Muscle of arm (tissue), 12 donors: ENCODE data around the gene TEKTIP1. TPM values are rescaled to one million over a fixed set of nuclear protein-coding genes. Genes with fewer than 3 reads are reported as not detected.
"Not testable (repeated sequence)": the region's sequence is repeated elsewhere in the genome, so short reads cannot be mapped to it uniquely, and the experiment has no call there.

Experiments
- DNase-seq: peaks from one replicate; pipeline ENCODE4 v3.0.0-alpha.2; 2013
- polyA plus RNA-seq, 12 donors: library from polyadenylated mRNA; unstranded; fragments of 120-200 nt; gene quantifications; one replicate each; pipeline ENCODE4 v1.2.1, GENCODE V29; 2013; ENCODE audit not compliant: insufficient read length in 12 of 12

The TEKTIP1 gene
- polyA plus RNA-seq, 12 donors = 1.5 to 3.6 (median 3.0) TPM; not detected in 2

DNA sequence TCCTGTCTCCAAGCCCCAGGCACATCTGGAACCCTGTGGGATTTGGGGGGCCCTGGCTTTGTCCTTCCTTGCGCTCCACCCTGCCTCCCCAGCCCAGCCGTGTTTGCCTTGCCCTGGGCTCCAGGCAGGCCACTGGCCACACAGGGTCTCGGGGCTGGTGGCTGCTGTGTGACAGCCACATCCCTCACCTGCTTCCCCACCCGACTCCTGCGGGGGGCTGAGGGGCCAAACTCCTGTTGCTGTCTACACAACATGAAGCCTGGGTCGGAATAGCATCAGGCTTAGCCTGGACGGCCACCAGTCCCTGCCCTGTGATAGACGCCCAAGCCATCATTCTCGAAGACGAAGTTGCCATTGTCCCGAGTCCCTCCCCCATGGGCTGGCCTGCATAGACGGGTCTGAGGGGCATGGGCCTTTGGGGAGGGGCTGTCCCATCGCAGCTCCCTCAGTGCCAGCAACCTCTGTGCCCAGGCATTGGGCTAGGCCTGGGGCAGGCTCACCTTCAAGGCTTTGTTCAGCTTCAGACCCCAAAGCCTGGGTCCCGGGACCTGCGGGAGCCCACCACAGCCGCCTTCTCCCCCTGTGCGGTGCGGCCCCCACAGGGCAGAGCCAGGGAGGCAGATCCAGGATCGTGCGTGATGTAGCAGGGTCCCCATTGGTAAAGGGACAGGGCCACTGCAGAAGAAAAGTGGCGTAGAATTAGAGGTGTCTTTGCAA lies 15.5 kb upstream of the TEKTIP1 start:
- DNase-seq = no peak

DNA sequence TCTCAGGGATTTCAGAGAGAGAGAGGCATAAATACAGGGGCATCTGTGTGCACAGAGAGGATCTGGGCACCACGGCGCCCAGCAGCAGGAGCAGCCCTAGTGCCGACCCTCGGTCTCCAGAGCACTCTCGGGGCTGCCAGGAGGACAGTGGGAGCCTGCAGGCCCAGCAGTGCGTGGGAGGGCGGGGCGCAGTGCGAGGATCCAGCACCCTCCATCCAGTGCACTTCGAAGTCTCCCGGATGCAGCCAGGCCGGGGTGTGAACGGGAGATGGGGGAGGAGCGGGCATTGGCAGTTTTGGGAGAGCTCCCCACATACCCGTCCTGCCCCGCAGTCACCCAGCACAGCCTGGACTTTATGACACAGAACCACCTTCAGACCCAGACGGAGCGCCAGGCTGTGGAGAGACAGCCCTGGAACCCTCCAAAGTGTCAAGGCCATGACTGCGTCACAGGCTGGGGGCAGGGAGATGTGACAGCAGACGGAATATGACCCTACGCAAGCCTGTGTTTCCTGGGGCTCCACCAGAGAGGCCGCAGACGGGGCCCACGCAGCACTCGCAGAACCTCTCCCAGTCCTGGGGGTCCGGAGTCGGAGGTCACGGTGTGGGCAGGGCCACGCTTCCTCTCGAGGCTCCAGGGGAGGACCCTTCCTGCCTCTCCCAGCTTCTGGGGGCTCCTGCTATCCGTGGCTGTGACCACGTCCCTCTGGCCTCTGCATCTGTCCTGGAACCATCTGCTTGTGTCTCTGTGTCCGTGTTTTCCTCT lies 14.7 kb upstream of the TEKTIP1 start:
- no peak for DNase-seq

DNA sequence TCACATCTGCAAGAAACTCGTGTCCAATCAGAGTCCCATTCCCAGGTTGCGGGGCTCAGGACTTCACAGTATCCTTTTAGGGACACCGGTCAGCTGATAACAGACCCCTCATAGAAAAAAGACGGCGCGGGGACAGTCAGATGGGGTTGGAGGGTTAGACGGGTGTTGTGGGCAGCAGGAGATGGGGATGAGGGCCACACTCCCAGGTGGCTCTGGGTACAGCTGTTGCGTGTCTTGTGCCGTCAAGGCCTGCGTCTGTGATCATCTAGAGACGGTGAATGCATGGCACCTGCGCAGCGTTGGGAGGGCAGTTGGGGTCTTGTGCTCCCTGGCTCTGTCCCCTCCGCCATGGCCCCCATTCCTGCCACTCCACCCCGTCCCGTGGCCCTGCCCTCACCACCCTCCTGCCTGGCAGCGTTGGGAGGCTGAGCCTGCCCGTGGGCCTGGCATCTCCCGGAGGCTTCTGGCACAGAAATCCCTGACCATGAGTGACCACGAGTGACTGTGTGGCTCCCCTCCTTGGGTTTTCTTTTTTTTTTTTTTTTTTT lies 14.0 kb upstream of the TEKTIP1 start:
- no peak for DNase-seq

DNA sequence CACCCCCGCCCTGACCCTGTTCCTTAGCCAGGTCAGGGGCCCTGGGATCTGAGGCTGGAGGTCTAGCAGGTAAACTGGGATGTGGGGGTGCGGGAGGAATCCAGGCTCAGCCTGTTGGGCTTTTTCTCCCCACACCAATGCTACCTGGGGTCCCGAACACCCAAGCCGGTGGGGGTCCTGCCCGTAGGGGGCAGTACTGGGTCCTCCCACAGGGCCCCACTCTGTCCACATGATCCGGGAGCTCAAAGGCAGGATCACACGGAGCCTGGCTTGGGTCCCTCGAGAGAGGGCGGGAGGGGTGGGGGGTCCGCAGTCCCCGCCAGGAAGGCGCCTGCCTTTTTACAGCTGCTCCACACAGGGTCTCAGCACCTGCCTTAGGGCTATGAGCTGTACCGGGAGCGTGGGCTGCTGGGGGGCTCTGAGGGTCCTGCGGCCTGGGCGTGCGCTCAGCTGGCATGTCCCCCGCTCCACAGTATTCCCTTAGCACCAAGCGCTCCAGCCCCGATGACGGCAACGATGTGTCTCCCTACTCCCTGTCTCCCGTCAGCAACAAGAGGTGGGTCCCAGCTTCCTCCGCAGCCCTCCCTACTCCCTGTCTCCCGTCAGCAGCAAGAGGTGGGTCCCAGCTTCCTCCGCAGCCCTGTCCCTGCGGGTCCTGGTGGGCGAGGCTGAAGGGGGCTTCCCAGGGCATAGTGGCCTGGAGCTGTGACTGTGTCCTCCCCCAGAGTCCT lies 12.3 kb upstream of the TEKTIP1 start:
- DNase-seq = no peak

DNA sequence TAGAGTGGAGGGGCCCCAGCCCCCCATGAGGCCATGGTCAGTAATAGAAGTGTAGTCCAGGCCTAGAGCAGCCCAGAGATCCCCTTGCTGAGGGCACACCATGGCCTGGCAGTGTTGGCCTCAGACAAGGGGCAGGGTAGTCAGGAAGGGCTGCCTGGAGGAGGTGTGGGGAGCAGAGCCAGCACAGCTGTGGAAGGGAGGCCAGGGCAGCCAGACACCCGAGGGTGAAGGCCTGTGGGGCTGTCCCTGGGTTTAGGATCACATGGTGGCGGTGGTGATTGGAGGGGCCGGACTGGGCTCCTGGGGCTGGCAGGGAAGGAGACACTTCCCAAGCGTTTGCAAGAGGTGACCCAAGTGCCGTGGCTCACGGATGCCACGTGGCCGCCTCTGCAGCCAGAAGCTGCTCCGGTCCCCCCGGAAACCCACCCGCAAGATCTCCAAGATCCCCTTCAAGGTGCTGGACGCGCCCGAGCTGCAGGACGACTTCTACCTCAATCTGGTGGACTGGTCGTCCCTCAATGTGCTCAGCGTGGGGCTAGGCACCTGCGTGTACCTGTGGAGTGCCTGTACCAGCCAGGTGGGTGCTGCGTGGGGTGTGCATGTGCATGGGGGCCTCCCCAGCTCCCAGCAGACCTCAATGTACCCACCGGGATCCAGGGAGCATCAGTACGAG lies 11.6 kb upstream of the TEKTIP1 start:
- no peak for DNase-seq

DNA sequence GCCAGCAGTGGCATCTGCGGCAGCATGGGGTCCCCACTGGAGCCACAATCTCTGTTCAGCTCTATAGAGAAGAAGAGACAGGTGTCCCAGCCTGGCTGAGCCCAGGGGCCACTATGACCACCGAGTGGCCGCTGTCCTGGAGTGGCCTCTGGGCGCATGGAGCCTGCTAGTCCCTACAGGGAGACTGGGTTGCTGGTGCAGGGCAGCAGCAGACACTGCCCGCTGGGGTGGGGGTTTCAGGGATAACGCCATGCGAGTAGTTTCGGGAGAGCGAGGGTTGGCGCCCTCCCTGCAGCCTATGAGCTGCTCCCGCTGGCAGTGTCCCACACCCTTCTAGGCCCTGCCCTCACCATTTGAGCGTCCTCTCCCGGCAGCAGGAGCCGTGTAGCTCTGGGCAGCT lies 10.9 kb upstream of the TEKTIP1 start:
- DNase-seq = no peak

DNA sequence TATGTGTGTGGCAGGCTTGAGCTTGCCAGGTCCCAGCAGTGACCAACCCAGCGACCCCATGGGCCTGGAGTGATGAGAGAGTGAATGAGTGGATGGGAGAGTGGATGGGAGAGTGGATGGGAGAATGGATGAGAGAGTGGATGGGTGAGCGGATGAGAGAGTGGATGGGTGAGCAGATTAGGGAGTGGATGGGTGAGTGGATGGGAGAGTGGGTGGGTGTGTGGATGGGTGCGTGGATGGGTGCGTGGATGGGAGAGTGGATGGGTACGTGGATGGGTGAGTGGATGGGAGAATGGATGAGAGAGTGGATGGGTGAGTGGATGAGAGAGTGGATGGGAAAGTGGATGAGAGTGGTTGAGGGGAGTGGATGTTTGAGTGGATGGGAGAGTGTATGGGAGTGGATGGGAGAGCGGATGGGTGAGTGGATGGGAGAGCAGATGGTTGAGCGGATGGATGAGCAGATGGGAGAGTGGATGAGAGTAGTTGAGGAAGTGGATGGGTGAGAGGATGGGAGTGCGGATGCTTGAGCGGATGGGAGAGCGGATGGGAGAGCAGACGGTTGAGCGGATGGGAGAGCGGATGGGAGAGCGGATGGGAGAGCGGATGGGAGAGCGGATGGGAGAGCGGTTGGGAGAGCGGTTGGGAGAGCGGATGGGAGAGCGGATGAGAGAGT lies 10.3 kb upstream of the TEKTIP1 start:
- no peak for DNase-seq

DNA sequence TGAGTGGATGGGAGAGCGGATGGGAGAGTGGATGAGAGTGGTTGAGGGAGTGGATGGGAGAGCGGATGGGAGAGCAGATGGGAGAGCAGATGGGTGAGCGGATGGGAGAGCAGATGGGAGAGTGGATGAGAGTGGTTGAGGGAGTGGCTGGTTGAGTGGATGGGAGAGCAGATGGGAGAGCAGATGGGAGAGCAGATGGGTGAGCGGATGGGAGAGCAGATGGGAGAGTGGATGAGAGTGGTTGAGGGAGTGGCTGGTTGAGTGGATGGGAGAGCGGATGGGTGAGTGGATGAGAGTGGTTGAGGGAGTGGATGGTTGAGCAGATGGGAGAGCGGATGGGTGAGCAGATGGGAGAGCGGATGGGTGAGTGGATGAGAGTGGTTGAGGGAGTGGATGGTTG lies 9.7 kb upstream of the TEKTIP1 start:
- not testable (repeated sequence) for DNase-seq

DNA sequence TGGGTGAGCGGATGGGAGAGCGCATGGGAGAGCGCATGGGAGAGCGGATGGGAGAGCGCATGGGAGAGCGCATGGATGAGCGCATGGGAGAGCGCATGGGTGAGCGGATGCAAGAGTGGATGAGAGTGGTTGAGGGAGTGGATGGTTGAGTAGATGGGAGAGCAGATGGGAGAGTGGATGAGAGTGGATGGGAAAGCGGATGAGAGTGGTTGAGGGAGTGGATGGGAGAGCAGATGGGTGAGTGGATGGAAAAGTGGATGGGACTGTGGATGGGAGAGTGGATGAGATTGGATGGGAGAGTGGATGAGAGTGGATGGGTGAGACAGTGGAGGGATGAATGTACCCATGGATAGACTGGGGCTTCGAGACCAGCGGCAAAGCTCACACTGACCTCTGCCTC lies 8.6 kb upstream of the TEKTIP1 start:
- DNase-seq = no peak

DNA sequence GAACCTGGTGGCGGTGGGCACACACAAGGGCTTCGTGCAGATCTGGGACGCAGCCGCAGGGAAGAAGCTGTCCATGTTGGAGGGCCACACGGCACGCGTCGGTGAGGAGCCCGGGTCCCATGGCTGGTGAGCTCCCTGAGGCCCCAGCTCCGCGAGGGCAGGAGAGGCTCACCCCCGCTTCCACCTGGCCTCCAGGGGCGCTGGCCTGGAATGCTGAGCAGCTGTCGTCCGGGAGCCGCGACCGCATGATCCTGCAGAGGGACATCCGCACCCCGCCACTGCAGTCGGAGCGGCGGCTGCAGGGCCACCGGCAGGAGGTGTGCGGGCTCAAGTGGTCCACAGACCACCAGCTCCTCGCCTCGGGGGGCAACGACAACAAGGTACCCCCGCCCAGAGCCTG lies 7.3 kb upstream of the TEKTIP1 start:
- no peak for DNase-seq

DNA sequence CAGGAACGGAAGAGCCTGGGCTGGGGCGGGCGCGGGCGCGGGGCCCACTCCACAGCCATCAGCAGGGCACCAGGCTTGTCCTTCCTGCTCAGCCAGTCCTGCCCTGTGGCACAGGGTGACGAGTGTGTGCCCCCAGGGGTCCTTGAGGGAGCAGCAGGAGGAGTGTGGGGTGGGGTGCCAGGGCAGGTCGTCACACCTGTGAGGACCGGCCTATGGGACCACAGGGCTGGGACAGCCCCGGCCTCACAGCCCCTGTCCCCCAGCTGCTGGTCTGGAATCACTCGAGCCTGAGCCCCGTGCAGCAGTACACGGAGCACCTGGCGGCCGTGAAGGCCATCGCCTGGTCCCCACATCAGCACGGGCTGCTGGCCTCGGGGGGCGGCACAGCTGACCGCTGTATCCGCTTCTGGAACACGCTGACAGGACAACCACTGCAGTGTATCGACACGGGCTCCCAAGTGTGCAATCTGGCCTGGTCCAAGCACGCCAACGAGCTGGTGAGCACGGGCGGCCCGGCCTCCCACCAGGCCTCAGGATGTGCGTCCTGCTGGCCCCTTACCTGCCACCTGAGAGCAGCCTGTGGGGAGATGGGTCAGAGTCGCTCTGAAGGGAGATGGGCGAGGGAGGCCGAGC lies 6.7 kb upstream of the TEKTIP1 start:
- DNase-seq = no peak

DNA sequence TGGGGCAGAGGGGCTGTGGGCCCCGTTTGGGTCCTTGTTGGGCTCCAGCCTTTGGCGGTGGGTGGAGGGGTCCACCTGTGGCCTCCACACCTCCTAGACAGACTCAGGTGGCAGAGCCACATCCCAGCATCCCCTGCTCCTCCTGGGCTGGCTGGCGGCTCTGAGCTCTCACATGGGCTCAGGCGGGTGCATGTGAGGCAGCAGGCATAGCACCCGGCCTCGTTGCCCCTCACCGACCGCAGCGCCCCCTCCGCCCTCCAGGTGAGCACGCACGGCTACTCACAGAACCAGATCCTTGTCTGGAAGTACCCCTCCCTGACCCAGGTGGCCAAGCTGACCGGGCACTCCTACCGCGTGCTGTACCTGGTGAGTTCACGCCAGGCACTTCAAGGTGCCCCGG lies 5.9 kb upstream of the TEKTIP1 start:
- no peak for DNase-seq

DNA sequence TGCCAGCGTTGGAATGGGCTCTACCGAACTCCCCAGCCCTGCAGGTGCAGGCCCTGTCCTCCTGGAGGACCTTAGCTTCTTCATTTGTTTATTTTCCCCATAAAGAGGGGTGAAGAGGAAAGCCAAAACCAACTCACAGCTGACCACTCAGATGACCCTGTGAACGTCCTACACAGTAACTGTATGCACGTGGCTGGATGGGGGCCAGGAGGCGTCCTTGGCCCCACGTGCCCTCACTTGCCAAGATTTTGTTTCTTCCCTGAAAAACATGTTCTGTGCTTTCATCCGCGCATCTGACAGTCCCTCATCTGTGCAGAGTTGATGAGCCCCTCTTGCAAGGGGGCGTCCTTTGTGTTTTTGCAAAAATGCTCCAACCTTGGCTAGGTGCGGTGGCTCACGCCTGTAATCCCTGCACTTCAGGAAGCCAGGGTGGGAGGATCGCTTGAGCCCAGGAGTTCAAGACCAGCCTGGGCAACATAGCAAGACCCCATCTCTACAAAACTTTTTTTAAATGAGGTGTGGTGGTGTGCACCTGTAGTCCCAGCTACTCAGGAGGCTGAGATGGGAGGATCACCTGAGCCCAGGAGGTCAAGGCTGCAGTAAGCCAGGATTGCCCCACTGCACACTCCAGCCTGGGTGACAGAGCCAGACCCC lies 5.3 kb upstream of the TEKTIP1 start:
- no peak for DNase-seq

DNA sequence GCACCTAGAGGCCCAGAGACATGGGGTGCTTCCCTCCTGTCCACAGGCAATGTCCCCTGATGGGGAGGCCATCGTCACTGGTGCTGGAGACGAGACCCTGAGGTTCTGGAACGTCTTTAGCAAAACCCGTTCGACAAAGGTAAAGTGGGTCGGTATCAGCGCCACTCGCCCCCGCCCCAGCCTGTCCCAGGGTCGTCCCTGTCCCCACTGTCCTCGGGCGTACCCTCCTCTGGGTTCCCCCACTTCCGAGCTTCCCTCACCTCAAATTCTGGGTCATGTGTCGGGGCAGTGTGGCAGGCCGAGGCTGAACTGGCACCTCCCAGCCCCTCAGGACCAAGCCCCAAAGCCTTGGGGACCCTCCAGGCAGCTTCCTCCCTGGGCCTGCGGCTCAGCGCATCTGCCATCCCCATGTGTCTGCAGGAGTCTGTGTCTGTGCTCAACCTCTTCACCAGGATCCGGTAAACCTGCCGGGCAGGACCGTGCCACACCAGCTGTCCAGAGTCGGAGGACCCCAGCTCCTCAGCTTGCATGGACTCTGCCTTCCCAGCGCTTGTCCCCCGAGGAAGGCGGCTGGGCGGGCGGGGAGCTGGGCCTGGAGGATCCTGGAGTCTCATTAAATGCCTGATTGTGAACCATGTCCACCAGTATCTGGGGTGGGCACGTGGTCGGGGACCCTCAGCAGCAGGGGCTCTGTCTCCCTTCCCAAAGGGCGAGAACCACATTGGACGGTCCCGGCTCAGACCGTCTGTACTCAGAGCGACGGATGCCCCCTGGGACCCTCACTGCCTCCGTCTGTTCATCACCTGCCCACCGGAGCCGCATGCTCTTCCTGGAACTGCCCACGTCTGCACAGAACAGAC lies 4.4 kb upstream of the TEKTIP1 start:
- no peak for DNase-seq

DNA sequence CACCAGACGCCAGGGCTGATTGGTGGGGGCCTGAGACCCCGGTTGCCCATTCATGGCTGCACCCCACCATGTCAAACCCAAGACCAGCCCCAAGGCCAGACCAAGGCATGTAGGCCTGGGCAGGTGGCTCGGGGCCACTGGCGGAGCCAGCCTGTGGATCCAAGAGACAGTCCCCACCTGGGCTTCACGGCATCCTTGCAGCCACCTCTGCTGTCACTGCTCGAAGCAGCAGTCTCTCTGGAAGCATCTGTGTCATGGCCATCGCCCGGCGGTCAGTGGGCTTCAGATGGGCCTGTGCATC lies 3.8 kb upstream of the TEKTIP1 start:
- DNase-seq = no peak

DNA sequence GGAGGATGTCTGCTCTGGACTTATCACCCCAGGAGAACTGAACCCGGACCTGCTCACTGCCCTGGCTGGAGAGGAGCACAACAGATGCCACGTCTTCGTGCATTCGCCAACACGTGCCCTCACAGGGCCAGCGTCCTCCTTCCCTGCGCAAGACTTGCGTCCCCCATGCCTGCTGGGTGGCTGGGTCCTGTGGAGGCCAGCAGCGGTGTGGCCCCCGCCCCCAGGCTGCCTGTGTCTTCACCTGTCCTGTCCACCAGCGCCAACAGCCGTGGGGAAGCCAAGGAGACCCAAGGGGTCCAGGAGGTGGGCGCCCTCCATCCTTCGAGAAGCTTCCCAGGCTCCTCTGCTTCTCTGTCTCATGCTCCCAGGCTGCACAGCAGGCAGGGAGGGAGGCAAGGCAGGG lies 3.4 kb upstream of the TEKTIP1 start:
- no peak for DNase-seq

DNA sequence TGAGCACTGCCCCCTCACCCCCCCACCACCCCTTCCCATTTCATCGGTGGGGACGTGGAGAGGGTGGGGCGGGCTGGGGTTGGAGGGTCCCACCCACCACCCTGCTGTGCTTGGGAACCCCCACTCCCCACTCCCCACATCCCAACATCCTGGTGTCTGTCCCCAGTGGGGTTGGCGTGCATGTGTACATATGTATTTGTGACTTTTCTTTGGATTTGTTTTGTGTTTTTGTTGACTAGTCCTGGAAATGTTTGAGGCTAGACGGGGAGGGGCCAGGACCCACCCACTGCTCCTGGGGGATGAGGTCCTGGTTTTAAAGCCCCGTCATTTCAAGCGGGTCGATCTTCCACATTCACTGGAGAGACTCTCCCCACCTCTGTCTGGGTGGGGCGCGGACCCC lies 3.0 kb upstream of the TEKTIP1 start:
- no peak for DNase-seq

DNA sequence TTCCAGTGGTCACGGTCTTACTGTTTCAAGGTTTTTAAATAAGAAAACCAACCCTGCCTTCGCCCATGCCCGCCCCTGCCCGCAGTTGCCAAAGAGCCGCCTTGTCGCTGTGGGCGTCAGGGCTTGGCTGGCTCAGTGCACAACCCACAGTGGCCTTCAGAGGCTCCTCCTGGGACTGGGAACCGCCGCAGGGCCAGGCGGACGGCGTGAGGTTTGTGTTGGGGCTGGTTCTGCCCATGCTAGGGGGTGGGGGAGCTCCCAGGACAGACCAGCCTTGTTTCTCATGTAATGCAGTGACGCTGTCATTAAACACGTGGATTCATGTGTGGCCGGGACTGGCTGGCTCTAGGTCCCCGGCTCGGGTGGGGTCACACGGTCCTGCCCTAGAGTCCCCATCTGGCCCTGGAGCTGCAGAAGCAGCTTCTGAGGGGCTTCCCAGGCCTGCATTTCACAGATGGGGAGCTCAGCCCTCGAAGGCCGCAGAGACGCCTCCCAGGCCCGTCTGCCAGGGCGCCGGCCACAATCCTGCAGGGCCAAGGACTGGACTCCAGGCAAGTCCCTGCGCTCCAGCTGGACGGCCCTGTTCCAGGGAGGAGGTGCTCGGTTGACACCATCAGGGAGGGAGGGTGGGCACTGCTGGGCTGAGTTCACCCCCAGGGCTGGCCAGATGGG lies 2.4 kb upstream of the TEKTIP1 start:
- DNase-seq = no peak

DNA sequence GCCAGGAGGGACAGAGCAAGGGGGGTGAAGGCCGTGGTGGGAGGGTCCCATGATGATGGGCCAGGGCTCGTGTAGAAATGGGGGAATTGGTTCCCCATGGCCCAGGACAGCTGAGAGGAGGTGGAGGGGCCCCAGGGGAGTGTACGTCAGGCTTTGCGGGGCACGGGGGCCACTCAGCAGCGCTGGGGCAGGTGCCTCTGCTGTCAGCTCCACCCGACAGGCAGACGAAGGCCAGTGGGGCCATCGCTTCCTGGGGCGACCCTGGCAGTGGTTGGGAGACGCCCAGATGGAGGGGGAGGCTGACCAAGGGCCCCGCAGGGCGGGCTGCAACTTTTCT lies 1.9 kb upstream of the TEKTIP1 start:
- no peak for DNase-seq
